SK-MEL-5 (cell line): ENCODE measurements around the gene SF1. TPM values are rescaled to one million over a fixed set of nuclear protein-coding genes. Genes with fewer than 3 reads are reported as not detected.

Experiments
- DNase-seq: peaks from one replicate; pipeline ENCODE4 v3.0.0-alpha.2; 2016; ENCODE audit warnings: low read depth, low spot score
- in situ Hi-C: cut with HindIII; loops from 2 replicates; pipeline ENCODE4 v1.10.0; 2016; ENCODE audit warnings: low sequenced_read_pairs, high pct_unique_total_duplicates, low pct_unique_long_range_greater_than_20kb
- total RNA-seq: library from RNA; depleted of rRNA; stranded (reverse); fragments of >200 nt; shearing (Covaris generic); gene quantifications from 2 replicates; pipeline ENCODE4 v1.2.3, GENCODE V29; 2014

The SF1 gene
- total RNA-seq, 1 experiment from 2014 or later, result 53.3 TPM

DNA sequence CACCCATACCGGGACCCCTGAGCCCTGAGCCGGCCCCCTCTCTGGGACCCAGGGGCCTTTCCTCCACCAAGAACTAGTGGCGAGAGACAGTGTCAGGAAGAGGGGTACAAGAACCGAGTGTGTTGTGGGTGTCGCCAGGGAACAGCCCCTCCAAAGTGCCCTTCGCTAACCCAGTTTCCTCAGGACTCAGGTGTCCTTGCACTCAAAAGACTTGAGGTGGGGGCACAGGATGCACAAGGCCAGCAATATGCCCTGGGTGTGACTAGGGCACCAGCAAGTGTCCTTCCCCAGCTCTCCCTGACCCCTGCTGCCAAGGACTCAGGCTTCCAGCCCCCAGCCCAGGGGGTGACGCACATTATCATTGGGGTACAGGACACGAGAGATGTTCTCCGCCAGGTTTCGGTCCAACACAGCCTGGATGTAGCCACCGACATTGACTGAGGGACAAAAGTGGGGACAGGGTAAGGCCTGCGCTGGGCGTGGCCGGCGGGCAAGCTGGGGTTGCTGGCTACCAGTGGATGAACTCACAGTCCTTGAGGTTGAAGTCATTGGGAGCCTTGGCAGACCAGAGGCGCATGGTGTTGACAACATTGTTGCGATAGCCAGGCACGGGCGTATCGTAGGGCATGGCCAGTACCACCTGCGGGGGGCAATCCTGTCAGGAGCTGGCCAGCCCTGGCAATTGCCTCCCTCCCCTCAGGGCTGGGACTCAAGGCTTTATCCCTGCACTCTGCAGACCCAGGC lies 23.3 kb downstream of the SF1 start:
- no peak for DNase-seq
- in situ Hi-C loops, result no loop called here

DNA sequence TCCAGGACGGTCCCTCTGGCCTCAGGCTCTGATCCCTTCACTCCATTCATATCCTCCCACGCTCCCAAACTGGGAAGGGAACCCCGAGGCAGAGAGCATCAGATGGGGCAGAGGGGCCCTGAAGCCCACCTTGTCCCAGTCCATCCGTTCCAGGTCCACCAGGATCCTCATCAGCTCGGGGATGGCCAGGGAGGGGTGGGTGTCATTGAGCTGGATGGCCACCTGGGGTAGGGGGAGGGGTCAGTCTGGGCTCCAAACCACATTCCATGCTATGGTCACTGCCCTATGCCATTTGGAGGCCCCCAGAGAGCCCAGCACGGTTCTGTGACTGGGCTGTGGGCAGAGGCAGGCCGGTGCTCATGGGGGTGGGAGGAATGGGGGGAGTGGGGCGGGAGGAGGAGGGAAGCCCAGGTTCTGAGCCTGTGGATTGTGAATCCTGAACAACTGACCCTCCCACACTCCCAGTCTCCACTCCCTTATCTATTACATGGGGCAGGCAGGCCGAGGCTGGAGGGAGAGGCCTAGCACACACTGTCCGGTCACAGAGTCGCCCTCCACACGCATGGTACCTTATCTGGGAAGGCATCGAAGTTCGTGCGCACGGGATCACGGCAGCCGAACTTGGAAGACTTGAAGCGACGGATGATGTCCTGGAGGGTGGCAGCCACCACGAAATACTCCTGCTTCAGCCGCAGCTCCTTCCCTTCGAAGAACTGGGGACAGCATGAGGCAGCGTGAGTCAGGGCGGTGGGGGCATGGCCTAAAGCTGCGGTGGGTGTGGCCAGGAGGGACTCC lies 24.0 kb downstream of the SF1 start:
- no peak for DNase-seq
- in situ Hi-C loops, result no loop called here

DNA sequence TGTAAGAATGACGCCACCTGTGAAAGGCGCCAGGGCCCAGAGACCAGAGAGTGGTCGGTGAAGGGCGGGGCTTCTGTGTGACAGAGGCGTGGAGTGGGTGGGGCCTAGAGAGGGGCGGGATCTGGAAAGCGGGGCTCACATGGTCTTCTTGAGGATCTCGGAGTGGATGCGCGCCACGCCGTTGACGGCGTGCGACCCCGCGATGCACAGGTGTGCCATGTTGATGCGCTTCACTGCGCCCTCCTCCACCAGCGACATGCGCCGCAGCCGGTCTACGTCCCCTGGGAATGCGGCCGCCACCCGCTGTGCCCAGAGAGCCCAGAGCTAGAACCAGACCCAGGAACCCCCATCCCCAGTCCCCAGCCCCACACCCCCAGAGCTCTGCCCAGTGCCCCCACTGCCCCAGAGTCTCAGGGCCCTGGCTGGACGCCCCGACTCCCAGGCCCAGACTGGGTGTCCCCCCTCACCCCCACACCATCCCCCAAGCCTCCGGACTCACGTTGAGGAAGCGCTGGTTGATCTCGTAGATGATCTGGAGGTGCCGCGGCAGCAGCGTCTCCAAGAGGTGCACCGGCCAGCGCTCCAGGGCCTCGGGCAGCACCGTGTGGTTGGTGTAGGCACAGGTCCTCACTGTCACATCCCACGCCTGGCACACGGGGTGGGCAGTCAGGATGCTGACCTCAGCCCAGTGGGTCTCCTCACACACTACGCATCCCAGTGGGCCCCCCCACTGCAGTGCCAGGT lies 24.8 kb downstream of the SF1 start:
- no peak for DNase-seq
- in situ Hi-C loops, result no loop called here

DNA sequence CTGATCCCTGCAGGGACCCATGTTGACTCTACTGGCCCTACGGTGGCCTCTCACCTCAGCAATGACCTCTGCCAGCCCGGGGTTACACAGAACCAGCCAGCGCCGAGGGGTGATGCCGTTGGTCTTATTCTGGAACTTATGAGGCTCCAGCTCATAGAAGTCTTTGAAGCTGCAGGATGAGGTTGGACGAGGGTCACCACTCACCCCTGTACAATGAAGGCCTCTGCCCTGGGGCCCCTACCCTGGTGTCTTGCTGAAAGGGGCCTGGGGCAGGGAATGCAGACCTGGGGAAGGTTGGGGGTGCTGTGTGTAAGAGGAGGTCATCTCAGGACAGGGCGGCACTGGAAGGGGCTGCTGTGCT lies 25.3 kb downstream of the SF1 start:
- in situ Hi-C loops, result no loop called here

DNA sequence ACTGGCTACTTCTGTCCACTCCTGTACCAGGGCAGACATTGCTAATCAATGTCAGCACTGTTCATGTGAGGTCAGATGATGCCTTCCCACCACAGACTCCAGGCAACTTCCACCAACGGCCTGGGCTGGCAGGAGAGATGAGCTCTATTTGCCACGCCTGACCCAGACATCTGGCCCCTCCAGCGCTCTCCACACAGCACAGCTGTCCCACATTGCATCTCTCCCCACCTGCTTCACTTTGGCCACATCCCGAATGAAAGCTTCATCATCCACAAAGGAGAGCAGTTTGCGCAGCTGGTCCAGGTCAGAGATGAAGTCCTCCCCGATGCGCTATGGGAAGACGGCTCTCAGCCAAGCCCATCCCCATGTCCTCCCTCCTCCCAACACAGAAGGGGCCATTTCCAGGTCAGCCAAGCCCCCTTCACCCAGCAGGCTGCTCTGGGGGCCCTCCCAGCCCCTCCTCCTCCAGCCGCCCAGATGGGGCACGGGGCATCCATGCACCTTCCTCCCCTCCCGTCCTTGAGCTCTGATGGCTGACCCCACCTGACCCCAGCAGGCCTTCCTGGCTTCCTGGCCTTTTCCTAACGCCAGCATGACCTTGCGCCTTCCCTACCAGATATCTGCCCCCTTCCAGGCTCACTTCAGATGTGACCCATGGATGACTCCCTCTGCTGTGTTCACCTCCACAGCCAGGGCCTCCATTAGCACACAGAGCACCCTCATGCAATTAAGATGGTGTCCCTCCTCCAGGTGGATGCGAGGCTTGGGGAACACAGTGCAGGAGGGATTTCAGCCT lies 26.0 kb downstream of the SF1 start:
- peak; percentile 26 for DNase-seq
- in situ Hi-C loops, result no loop called here

More for the DNA sequence above, 25.3 kb downstream of the SF1 start:
- no peak for DNase-seq

DNA sequence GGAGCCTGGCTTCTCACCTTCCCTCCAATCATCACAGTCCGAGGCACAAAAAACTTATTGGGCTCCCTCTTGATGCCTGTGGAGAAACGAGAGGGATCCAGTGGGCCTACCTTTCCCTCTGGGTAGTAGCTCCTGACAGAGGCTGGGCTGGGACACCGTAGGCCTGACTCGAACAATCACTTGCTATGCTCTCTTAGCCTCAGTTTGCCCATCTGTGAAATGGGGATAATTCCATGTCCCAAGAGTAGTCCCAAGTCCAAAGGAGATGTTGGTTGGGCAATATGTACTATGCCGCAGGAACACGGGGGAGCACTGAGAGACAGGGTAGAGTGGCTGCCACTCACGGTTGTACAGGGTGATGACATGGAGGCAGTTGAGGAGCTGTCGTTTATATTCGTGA lies 26.8 kb downstream of the SF1 start:
- in situ Hi-C loops, result no loop called here
- DNase-seq, result no peak

DNA sequence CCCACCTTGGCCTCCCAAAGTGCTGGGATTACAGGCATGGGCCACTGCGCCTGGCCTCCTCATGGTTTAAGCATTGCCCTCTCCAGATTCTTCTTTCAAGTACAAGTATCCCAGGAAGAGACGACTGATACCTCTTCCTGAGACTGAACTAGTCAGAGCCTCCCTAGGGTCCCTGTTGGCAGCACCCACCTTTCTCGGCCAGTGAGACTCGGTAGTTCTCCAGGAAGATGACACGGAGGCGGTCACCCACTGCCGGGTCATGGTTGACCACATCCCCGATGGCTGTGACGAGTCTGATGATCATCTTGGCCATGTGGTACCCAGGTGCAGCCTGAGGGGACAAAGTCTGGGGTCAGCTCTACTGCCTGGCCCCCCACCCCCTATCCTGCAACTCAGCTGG lies 27.2 kb downstream of the SF1 start:
- DNase-seq, result no peak
- in situ Hi-C loops, result no loop called here

DNA sequence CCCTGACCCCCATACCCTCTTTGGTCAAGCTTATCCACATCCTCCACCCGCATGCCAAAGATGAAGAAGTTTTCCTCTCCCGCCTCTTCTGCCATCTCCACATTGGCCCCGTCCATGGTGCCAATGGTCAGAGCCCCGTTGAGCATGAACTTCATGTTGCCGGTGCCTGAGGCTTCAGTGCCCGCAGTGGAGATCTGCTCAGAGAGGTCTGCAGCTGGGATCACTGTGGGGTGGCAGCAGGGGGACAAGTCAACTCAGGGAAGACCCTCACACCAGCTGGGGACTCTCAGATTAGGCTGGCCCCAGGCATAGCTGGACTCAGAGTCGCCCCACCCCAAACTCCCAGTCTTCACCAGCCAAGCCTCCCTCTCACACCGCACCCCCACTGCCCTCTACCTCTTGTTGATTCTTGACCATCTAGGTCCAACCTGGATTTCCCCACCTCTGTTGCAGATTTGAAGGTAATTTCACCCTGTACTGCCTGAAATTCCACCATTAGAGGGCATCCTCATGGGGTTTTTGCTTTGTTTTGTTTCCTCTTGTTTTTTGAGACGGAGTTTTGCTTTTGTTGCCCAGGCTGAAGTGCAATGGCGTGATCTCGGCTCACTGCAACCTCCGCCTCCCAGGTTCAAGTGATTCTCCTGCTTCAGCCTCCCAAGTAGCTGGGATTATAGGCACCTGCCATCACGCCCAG lies 27.8 kb downstream of the SF1 start:
- in situ Hi-C loops, result no loop called here
- DNase-seq, result no peak

DNA sequence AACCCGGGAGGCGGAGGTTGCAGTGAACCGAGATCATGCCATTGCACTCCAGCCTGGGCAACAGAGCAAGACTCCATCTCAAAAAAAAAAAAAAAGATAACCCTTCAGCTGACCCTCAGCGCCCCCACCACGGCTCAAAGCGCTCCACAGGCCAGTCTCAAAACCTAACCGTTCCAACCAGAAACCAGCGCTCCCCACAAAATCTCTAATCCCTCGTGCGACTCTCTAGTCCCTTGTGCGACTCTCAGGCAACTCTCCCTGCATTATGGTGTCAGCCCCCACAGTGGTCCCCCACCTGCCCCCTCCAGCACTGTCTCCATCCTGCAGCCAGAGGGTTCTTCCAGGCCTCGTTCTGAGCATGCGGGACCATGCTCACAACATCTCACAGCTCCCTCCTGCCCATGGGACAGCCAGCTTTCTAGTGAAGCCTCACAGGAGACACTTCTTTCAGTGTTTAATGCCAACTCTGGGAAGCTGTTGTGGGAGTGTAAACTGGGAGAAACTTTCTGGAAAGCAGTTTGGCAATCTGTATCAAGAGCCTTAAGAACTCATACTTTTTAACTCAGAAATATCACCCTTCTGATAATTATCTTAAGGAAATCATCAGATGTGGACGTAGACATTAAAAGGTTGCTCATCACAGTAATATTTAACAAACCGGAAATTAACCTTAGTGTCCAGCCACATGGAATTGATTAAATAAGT lies 30.2 kb downstream of the SF1 start:
- in situ Hi-C loops, result no loop called here
- DNase-seq, result no peak

DNA sequence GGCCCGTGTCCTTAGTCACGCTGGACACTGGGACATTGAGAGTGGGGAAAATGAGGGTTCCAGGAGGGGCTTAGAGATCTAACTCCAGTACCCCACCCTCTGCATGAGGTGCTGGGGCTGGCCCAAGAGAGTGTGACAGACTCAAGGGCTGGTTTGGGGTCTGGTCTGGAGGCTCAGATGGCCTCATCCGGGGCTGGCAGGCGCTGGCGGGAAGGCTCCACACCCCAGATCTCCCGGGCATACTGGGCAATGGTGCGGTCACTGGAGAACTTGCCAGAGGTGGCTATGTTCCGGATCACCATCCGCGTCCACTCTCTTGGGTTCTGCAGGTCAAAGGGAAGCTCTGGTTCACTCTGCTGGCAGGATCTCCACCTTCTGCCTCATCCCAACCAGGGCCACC lies 31.9 kb downstream of the SF1 start:
- in situ Hi-C loops, result no loop called here
- no peak for DNase-seq

DNA sequence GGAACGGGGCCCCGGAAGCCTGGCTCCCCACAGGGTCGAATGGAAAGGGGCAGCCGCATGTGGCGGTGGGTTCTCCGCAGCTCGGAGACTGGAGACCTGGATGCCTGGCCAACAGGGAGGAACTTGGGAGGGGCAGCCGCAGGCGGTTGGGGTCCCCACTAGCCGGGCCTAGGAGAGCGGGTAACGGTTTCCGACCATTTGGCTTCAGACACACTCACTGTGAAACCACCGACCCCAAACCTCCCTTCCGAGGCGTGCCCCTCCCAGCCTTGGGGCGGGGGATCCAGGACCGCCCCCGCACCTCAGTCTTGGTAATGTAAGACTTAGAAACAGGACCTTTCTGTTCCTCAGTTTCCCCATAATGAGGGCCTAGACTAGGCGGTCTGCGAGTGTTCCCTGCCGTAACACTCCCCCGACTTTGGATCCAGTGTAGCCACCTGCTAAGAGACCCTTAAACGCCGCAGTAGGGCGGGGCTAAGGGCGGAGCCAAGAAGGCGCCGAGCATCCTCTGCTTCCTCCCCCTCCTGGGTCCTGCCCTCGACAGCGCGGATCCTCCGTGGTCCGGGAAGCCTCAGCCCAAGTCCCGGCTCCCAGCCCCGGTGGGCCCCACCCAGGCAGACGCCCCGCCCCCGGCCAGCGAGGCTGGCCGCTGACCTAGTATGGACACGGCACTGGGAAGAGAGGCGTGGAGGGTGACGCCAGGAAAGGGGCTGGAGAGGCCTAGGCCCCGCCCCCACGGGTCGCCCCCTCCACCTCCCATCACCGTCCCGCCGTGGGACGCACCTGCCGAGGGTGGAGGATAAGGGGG lies 32.6 kb downstream of the SF1 start:
- in situ Hi-C loops, result no loop called here

DNA sequence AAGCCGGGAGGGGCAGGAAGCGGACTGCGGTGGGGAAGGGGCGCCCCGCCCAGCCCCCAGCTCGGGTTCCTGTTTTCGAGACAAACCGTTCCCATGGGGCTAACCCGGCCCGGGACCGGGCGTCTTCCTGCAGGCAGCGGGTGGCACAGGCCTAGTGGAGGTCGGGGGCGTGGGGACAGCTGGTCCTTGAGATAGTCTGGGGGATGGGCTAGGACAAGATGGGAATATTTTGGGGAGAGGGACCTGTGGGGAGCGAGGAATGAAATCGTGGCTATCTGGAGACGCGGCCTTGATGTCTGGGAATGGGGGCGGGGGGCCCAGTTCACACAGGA lies 33.2 kb downstream of the SF1 start:
- in situ Hi-C loops, result no loop called here

More for the DNA sequence above, 32.6 kb downstream of the SF1 start:
- DNase-seq, result peak; percentile 52

DNA sequence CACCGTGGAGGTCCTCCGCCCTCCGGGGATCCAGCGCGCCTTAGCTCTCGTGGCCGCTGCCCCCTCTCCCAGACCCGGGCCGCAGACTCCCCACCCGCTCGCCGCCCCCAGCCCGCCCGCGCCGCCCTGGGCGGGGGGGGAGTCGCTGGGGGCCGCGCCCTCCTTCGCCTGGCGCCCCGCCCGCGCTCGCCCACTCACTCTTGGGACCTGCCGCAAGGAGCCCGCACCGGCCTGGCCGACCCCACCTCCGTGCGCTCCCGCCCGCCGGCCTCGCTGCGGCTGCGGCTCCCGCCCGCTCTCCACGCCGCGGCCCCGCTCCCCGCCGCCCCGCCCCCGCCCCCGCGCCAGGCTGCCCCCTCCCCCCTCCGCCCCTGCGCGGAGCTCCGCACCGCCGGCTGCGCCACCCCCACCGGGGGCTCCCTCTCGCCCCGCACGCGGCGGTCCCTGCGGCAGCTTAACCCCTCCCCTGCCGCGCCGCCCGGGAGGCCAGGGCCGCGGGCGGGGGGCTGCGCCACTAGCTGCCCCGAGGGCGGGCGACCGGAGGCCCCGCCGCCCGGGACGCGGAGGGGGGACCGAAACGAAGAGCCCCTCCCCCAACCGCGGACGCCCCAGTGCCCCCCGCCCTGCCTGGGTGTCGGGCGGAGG lies 33.7 kb downstream of the SF1 start:
- in situ Hi-C loops, result no loop called here
- no peak for DNase-seq

More for the DNA sequence above, 33.2 kb downstream of the SF1 start:
- no peak for DNase-seq

DNA sequence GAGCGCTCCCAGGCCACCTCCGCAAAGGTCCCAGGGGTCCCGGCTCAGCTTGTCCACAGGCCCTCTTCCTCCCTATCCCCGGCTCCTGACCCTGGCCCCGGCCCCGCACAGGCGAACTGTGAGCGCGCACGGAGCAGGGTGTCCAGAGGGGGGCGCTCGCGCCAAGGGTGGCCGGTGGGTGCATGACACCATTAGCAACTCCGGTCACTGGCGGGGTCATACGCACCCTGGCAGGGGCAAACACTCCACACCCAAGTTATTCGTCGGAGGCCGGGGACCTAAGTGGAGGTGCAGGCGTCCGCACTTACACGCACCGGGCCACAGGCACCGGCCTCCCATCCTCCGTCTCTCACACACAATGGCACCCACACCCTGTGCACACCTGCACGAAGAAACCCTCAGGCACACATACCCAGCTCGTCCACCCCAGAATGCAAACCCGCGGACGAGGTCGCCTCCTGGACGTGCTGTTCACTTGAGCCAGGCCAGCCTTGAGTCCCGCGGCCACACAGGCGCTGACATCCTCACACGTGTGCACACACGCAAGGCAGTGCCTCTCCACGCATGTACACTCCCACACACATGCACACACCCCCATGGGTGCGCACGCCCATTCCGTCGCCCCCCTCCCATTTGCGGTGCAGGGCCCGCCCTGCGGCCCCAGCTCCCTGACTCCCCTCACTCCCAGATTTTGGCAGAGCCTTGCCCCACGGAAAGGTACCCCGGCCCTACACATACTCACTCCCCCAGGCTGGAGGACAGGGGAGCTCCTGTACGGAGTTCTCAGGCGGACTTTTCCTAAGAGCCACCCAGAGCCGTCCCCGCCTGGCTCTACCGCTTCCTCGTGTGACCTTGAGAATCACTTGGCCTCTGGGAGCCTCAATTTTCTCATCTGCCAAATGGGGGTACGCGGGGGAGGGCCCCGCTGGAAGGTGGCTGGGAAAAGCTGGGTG lies 34.5 kb downstream of the SF1 start, which contains the start of gene RASGRP2:
Gene RASGRP2, minus strand, starts transcription at position 552 of the 953 bp plus-strand sequence. CDS start 1,276 bp downstream, outside the sequence.
- in situ Hi-C loops, result no loop called here
- peak; percentile 40 for DNase-seq
